GM23338 (cell line): ENCODE data around the gene PCDHAC2. TPM values are rescaled to one million over a fixed set of nuclear protein-coding genes. Genes with fewer than 3 reads are reported as not detected.

Experiments used
- ATAC-seq: fragments of 200-7000 bp; cut with Tn5 transposase; 3 replicates; pipeline ENCODE4 v1.9.1; 2020
- DNase-seq: peaks from one replicate; pipeline ENCODE4 v3.0.0-alpha.2; 2015; ENCODE audit warnings: low spot score
- H2AFZ ChIP-seq: fragments of 200-600 bp; sonication (generic); 2 replicates; pipeline ENCODE4 v1.8.0; 2016; ENCODE audit warnings: antibody characterized with exemption, mild to moderate bottlenecking, moderate library complexity
- H3F3A ChIP-seq: fragments of 200-600 bp; sonication (generic); replicated peaks from 2 replicates; pipeline ENCODE4 v1.8.0; 2017; ENCODE audit warnings: antibody characterized with exemption, mixed run types, low read depth
- H3K27ac ChIP-seq: fragments of 200-600 bp; sonication (generic); 2 replicates; pipeline ENCODE4 v1.6.1; 2016; ENCODE audit warnings: low read depth
- H3K27me3 ChIP-seq: fragments of 200-600 bp; sonication (generic); 2 replicates; pipeline ENCODE4 v1.8.0; 2016; ENCODE audit warnings: mild to moderate bottlenecking, mixed run types, moderate library complexity; ENCODE audit not compliant: insufficient read depth
- H3K36me3 ChIP-seq: fragments of 200-600 bp; sonication (generic); 2 replicates; pipeline ENCODE4 v1.8.0; 2016; ENCODE audit warnings: mild to moderate bottlenecking; ENCODE audit not compliant: insufficient read depth
- H3K4me1 ChIP-seq: fragments of 200-600 bp; sonication (generic); 2 replicates; pipeline ENCODE4 v1.8.0; 2016; ENCODE audit warnings: mild to moderate bottlenecking, moderate library complexity; ENCODE audit not compliant: insufficient read depth
- H3K4me2 ChIP-seq: fragments of 200-600 bp; sonication (generic); 2 replicates; pipeline ENCODE4 v1.7.1; 2017; ENCODE audit warnings: mixed run types
- H3K4me3 ChIP-seq: fragments of 200-600 bp; sonication (generic); 2 replicates; pipeline ENCODE4 v1.6.1; 2016; ENCODE audit warnings: mixed run types
- H3K79me2 ChIP-seq: fragments of 200-600 bp; sonication (generic); replicated peaks from 2 replicates; pipeline ENCODE4 v1.8.0; 2017; ENCODE audit warnings: mild to moderate bottlenecking; ENCODE audit not compliant: insufficient read depth
- H3K9me2 ChIP-seq: fragments of 200-600 bp; sonication (generic); 2 replicates; pipeline ENCODE4 v1.8.0; 2017; ENCODE audit not compliant: insufficient read depth
- H4K20me1 ChIP-seq: fragments of 200-600 bp; sonication (generic); replicated peaks from 2 replicates; pipeline ENCODE4 v1.8.0; 2017; ENCODE audit warnings: mild to moderate bottlenecking; ENCODE audit not compliant: insufficient read depth
- H3K27ac Mint-ChIP-seq: 2 replicates; pipeline ENCODE4 v1.8.0; 2020; ENCODE audit warnings: inconsistent platforms, mild to moderate bottlenecking, moderate library complexity, mixed read lengths
- H3K27me3 Mint-ChIP-seq: 3 replicates; pipeline ENCODE4 v1.8.0; 2022; ENCODE audit warnings: low read depth, mild to moderate bottlenecking, moderate library complexity, mixed read lengths, inconsistent platforms; ENCODE audit not compliant: insufficient read depth, poor library complexity
- H3K36me3 Mint-ChIP-seq: 3 replicates; pipeline ENCODE4 v1.8.0; 2021; ENCODE audit warnings: low read depth, mild to moderate bottlenecking, inconsistent platforms, moderate library complexity, mixed read lengths
- H3K4me1 Mint-ChIP-seq: 3 replicates; pipeline ENCODE4 v1.8.0; 2020; ENCODE audit warnings: mild to moderate bottlenecking, inconsistent platforms, mixed read lengths
- H3K4me3 Mint-ChIP-seq: 3 replicates; pipeline ENCODE4 v1.8.0; 2021; ENCODE audit warnings: moderate library complexity, mild to moderate bottlenecking, inconsistent platforms, mixed read lengths
- H3K9me3 Mint-ChIP-seq: 3 replicates; pipeline ENCODE4 v1.8.0; 2020; ENCODE audit warnings: moderate library complexity, mild to moderate bottlenecking, inconsistent platforms, mixed read lengths
- CREB1 ChIP-seq: fragments of 250-450 bp; sonication (Bioruptor Pico); IDR thresholded peaks from 2 replicates; pipeline ENCODE4 v1.5.0; 2020; ENCODE audit warnings: low read depth, mild to moderate bottlenecking, moderate library complexity
- EZH2 ChIP-seq: fragments of 200-600 bp; sonication (generic); IDR thresholded peaks from one replicate; pipeline ENCODE4 v1.8.0; 2017; ENCODE audit warnings: antibody characterized with exemption, mild to moderate bottlenecking, low read depth; ENCODE audit not compliant: unreplicated experiment
- EZH2phosphoT487 ChIP-seq: fragments of 200-600 bp; sonication (generic); IDR thresholded peaks from one replicate; pipeline ENCODE4 v1.8.1; 2018; ENCODE audit warnings: antibody characterized with exemption; ENCODE audit not compliant: unreplicated experiment
- NANOG ChIP-seq: IDR thresholded peaks from 2 replicates; pipeline ENCODE4 v1.6.1; 2016; ENCODE audit warnings: antibody characterized with exemption, borderline replicate concordance
- STAT1 ChIP-seq: IDR thresholded peaks from one replicate; pipeline ENCODE4 v1.6.1; 2016; ENCODE audit warnings: antibody characterized with exemption; ENCODE audit not compliant: unreplicated experiment
- ZNF114 ChIP-seq: fragments of 250-450 bp; sonication (Bioruptor Pico); IDR thresholded peaks from 2 replicates; pipeline ENCODE4 v1.5.0; 2020; ENCODE audit warnings: mild to moderate bottlenecking, moderate library complexity
- polyA plus RNA-seq: library from polyadenylated mRNA; unstranded; fragments of >200 nt; fragmentation: Nextera tagmentation; extraction: Ambion mirVana; gene quantifications from 2 replicates; pipeline ENCODE4 v1.2.1, GENCODE V29; 2016
- total RNA-seq: library from RNA; depleted of rRNA; stranded (reverse); fragments of >200 nt; shearing (Covaris generic); gene quantifications from 2 replicates; pipeline ENCODE4 v1.2.3, GENCODE V29; 2014
- TF ChIP-seq, protein P1 (sequence below), 2 experiments: fragments of 200-600 bp in 1 of 2; sonication (generic) in 1 of 2; conservative IDR thresholded peaks; 2 replicates each; pipeline versions ENCODE4 v1.5.1 to v1.6.1; 2016 to 2017; ENCODE audit warnings: antibody characterized with exemption in 2 of 2, low read depth in 2 of 2, mild to moderate bottlenecking in 2 of 2, moderate library complexity in 1 of 2
- TF ChIP-seq, protein P2 (sequence below): IDR thresholded peaks from one replicate; pipeline ENCODE4 v1.6.1; 2018; ENCODE audit warnings: antibody characterized with exemption; ENCODE audit not compliant: unreplicated experiment

PCDHAC2 gene
- total and polyA plus RNA-seq, 2 experiments from 2014 or later = 1.8 to 11.8 TPM

DNA sequence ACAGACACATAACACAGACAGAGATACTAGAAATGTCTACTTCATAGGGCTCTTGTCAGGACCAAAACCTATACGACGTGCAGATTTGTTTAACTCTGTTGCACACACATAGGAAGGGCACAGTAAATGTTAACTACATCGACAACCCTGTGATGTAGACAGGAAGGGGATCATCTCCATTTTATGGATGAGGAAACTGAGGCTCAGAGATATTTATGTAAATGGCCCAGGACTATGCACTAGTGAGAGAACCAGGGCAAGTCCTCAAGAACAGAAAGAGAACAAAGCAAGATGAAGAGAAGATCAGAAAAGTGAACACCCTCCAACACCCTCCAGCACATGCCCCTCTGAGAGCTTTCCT is 36.3 kb downstream of the PCDHAC2 start:
- no peaks in the 10 kb centered on the region for H3K9me3 Mint-ChIP-seq
- Histone ChIP-seq H3K27me3 (no peaks in the 10 kb centered on the region), H3K27ac (peak overlapping the region; percentile 86), H3K4me2 (peak overlapping the region; percentile 53), H4K20me1 (no peaks in the 10 kb centered on the region), H3K9me2 (no peaks in the 10 kb centered on the region), H2AFZ (no peak overlapping the region), H3K4me3 (peak overlapping the region; percentile 55), H3K4me1 (peaks cover 53% of the 10 kb centered on the region), H3K36me3 (no peaks in the 10 kb centered on the region), H3F3A (no peaks in the 10 kb centered on the region; the same call in 1 of the 2 replicates), H3K79me2 (no peaks in the 10 kb centered on the region)
- H3K4me3 Mint-ChIP-seq = peak overlapping the region; percentile 79
- TF ChIP-seq EZH2 = no peak
- peaks cover 7% of the 10 kb centered on the region; the same call in 2 of the 3 replicates for H3K36me3 Mint-ChIP-seq
- H3K27me3 Mint-ChIP-seq = peaks cover 2% of the 10 kb centered on the region
- H3K27ac Mint-ChIP-seq = peak overlapping the region; percentile 99
- DNase-seq (no peak), ATAC-seq (no peak)
- peaks cover 61% of the 10 kb centered on the region for H3K4me1 Mint-ChIP-seq

DNA sequence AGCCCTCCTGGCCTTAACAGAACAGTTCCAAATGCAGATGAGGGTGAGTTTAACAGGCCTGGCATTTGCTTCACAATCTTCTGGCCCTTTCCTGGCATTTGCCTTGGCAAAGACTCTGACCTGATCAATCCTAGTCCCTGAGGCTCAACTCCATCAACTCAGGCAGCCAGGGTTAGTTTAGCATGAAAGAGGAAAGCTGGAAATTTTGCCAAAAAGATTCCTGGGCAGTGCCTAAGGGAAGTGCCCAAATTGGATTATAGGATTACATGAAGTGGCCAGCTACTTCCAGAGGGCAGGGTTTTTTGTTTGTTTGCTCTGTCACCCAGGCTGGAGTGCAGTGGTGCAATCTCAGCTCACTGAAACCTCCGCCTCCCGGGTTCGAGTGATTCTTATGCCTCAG is 36.8 kb downstream of the PCDHAC2 start:
- no peaks in the 10 kb centered on the region for H3K9me3 Mint-ChIP-seq
- H3K36me3 Mint-ChIP-seq = peaks cover 7% of the 10 kb centered on the region; the same call in 2 of the 3 replicates
- H3K4me3 Mint-ChIP-seq = no peak overlapping the region
- Histone ChIP-seq H3K79me2 (no peaks in the 10 kb centered on the region), H3F3A (no peaks in the 10 kb centered on the region; the same call in 1 of the 2 replicates), H3K4me2 (peak overlapping the region; percentile 53), H3K27ac (peak overlapping the region; percentile 86), H3K9me2 (no peaks in the 10 kb centered on the region), H3K36me3 (no peaks in the 10 kb centered on the region), H4K20me1 (no peaks in the 10 kb centered on the region), H3K4me1 (peaks cover 58% of the 10 kb centered on the region), H2AFZ (no peak overlapping the region), H3K27me3 (no peaks in the 10 kb centered on the region), H3K4me3 (peak overlapping the region; percentile 55; the same call in 1 of the 2 replicates)
- peaks cover 2% of the 10 kb centered on the region for H3K27me3 Mint-ChIP-seq
- ATAC-seq (no peak), DNase-seq (no peak)
- TF ChIP-seq NANOG (no peak), ZNF114 (CRISPR knock-in tag) (no peak), EZH2phosphoT487 (no peak), STAT1 (no peak), CREB1 (CRISPR knock-in tag) (no peak)
- TF ChIP-seq, protein P1, sequence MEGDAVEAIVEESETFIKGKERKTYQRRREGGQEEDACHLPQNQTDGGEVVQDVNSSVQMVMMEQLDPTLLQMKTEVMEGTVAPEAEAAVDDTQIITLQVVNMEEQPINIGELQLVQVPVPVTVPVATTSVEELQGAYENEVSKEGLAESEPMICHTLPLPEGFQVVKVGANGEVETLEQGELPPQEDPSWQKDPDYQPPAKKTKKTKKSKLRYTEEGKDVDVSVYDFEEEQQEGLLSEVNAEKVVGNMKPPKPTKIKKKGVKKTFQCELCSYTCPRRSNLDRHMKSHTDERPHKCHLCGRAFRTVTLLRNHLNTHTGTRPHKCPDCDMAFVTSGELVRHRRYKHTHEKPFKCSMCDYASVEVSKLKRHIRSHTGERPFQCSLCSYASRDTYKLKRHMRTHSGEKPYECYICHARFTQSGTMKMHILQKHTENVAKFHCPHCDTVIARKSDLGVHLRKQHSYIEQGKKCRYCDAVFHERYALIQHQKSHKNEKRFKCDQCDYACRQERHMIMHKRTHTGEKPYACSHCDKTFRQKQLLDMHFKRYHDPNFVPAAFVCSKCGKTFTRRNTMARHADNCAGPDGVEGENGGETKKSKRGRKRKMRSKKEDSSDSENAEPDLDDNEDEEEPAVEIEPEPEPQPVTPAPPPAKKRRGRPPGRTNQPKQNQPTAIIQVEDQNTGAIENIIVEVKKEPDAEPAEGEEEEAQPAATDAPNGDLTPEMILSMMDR (conservative IDR thresholded peaks at IDR 0.05; ENCODE audit: low read depth in 2 of 2) = no peak
- TF ChIP-seq, protein P2, sequence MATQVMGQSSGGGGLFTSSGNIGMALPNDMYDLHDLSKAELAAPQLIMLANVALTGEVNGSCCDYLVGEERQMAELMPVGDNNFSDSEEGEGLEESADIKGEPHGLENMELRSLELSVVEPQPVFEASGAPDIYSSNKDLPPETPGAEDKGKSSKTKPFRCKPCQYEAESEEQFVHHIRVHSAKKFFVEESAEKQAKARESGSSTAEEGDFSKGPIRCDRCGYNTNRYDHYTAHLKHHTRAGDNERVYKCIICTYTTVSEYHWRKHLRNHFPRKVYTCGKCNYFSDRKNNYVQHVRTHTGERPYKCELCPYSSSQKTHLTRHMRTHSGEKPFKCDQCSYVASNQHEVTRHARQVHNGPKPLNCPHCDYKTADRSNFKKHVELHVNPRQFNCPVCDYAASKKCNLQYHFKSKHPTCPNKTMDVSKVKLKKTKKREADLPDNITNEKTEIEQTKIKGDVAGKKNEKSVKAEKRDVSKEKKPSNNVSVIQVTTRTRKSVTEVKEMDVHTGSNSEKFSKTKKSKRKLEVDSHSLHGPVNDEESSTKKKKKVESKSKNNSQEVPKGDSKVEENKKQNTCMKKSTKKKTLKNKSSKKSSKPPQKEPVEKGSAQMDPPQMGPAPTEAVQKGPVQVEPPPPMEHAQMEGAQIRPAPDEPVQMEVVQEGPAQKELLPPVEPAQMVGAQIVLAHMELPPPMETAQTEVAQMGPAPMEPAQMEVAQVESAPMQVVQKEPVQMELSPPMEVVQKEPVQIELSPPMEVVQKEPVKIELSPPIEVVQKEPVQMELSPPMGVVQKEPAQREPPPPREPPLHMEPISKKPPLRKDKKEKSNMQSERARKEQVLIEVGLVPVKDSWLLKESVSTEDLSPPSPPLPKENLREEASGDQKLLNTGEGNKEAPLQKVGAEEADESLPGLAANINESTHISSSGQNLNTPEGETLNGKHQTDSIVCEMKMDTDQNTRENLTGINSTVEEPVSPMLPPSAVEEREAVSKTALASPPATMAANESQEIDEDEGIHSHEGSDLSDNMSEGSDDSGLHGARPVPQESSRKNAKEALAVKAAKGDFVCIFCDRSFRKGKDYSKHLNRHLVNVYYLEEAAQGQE = no peak
- H3K4me1 Mint-ChIP-seq = peaks cover 63% of the 10 kb centered on the region
- H3K27ac Mint-ChIP-seq = peak overlapping the region; percentile 99
